Measurements from ENCODE around the gene SBF1.
"Not testable (repeated sequence)": the region's sequence is repeated elsewhere in the genome, so short reads cannot be mapped to it uniquely, and the experiment has no call there.

SBF1 gene

GRCh38 chr22:50422046-50422445 is 52.8 kb downstream of the SBF1 start:
- DNase-seq, result no peak

- DNase-seq, result no peak
Observed at GRCh38 chr22:50420581-50420980, 54.3 kb downstream of the SBF1 start.

GRCh38 chr22:50420015-50420414 is 54.8 kb downstream of the SBF1 start:
- no peak for DNase-seq

- DNase-seq, result no peak
Observed at GRCh38 chr22:50419116-50419515, 55.7 kb downstream of the SBF1 start.

- no peak for DNase-seq
Observed at GRCh38 chr22:50418624-50419023, 56.2 kb downstream of the SBF1 start.

- no peak for DNase-seq
Observed at GRCh38 chr22:50417411-50418210, 57.2 kb downstream of the SBF1 start.

GRCh38 chr22:50416996-50417395 is 57.8 kb downstream of the SBF1 start:
- DNase-seq, result no peak

GRCh38 chr22:50415426-50415825 is 59.4 kb downstream of the SBF1 start:
- DNase-seq, result no peak

GRCh38 chr22:50414476-50415248 is 60.2 kb downstream of the SBF1 start:
- no peak for DNase-seq

- DNase-seq, result not testable (repeated sequence)
Observed at GRCh38 chr22:50408954-50409353, 65.9 kb downstream of the SBF1 start.

GRCh38 chr22:50408311-50408710 is 66.5 kb downstream of the SBF1 start:
- no peak for DNase-seq

- DNase-seq, result no peak
Observed at GRCh38 chr22:50406416-50407170, 68.2 kb downstream of the SBF1 start.

- DNase-seq, result no peak
Observed at GRCh38 chr22:50403701-50404101, 71.1 kb downstream of the SBF1 start.

GRCh38 chr22:50401907-50402306 is 72.9 kb downstream of the SBF1 start:
- no peak for DNase-seq

GRCh38 chr22:50400931-50401330 is 73.9 kb downstream of the SBF1 start:
- DNase-seq, result no peak

GRCh38 chr22:50400406-50400805 is 74.4 kb downstream of the SBF1 start:
- no peak for DNase-seq

GRCh38 chr22:50399751-50400331 is 75.0 kb downstream of the SBF1 start:
- no peak for DNase-seq

- DNase-seq, result no peak
Observed at GRCh38 chr22:50398831-50399648, 75.8 kb downstream of the SBF1 start.

- DNase-seq, result not testable (repeated sequence)
Observed at GRCh38 chr22:50397371-50398060, 77.3 kb downstream of the SBF1 start.

GRCh38 chr22:50396751-50397370 is 78.0 kb downstream of the SBF1 start:
- no peak for DNase-seq
